ENCODE data around the gene PRKG1. TPM values are rescaled to one million over a fixed set of nuclear protein-coding genes. Genes with fewer than 3 reads are reported as not detected.

Gene PRKG1
- total RNA-seq, 1 experiment from 2014 or later: 10.4 TPM

DNA sequence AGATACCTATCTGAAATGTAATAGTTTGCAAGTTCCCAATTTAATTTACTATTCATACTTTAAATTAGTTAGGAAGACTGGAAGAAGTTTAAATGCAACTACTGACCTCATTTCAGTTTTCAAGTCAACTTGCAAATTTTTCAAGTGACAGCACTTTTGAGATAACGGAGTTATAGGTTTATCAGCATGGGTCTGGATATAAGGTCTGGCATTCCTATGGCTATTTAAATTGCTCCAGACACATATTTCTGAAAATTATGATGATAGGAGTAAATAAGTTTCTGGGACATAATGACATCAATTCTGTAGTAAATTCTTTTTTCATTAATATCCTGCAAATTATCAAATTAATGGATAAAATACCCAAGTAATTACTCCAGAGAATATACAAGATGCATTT, 251.9 kb downstream of the PRKG1 start:
- Histone ChIP-seq H3K79me1 (ENCODE audit: insufficient read depth, low read depth, low read length, poor library complexity, severe bottlenecking) (no peaks in the 10 kb centered on the region), H3K9ac (ENCODE audit: extremely low read depth, insufficient read length, low read length) (no peak overlapping the region), H3K4me2 (ENCODE audit: insufficient read depth, insufficient read length, low read length) (no peak overlapping the region), H3K9me3 (ENCODE audit: control insufficient read depth, low read depth, low read length) (no peaks in the 10 kb centered on the region), H2AFZ (ENCODE audit: low read length) (no peak overlapping the region), H3K56ac (ENCODE audit: insufficient read length, low read depth, low read length) (no peak overlapping the region), H4K91ac (ENCODE audit: insufficient read length, low read depth, low read length) (no peak overlapping the region), H3K18ac (ENCODE audit: insufficient read length, low read depth, low read length) (no peak overlapping the region), H3K23ac (ENCODE audit: insufficient read length, low read depth, low read length) (no peak overlapping the region), H3K14ac (ENCODE audit: insufficient read depth, low read length) (no peak overlapping the region), H2BK120ac (ENCODE audit: low read depth, low read length, poor library complexity, severe bottlenecking) (no peak overlapping the region), H2BK20ac (ENCODE audit: low read depth, low read length, poor library complexity, severe bottlenecking) (no peak overlapping the region), H3K27me3 (ENCODE audit: insufficient read depth, low read length) (no peaks in the 10 kb centered on the region), H3K27ac (ENCODE audit: insufficient read length, low read depth, low read length) (no peak overlapping the region), H3K4ac (ENCODE audit: low read depth, low read length) (no peak overlapping the region), H2BK12ac (ENCODE audit: insufficient read length, low read depth, low read length) (no peak overlapping the region), H3K23me2 (ENCODE audit: insufficient read length, low read depth, low read length, poor library complexity, severe bottlenecking) (no peaks in the 10 kb centered on the region), H2AK5ac (ENCODE audit: insufficient read length, low read length) (no peak overlapping the region), H3T11ph (ENCODE audit: low read length) (no peak overlapping the region), H4K8ac (replicated peaks; ENCODE audit: insufficient read length, low read depth, low read length) (no peak overlapping the region), H2BK15ac (ENCODE audit: low read depth, low read length) (no peak overlapping the region), H3K4me1 (ENCODE audit: insufficient read depth, low read length) (no peaks in the 10 kb centered on the region), H2BK5ac (ENCODE audit: insufficient read length, low read length) (no peak overlapping the region), H4K20me1 (ENCODE audit: control insufficient read depth, insufficient read depth, insufficient read length) (no peaks in the 10 kb centered on the region), H3K79me2 (ENCODE audit: insufficient read depth, low read length) (no peaks in the 10 kb centered on the region), H4K5ac (ENCODE audit: insufficient read length, low read depth, low read length) (no peak overlapping the region)
- Mint-ChIP-seq H3K36me3 (ENCODE audit: insufficient read depth in 1 of 3, low read depth in 3 of 3) (peaks cover 0 to 2% (median 0%) of the 10 kb centered on the region in 3 experiments; a peak in 3 of 7 replicates), H3K27ac (no peak overlapping the region), H3K9me3 (no peaks in the 10 kb centered on the region), H3K4me3 (no peak overlapping the region), H3K27me3 (ENCODE audit: low read depth) (no peaks in the 10 kb centered on the region), H3K4me1 (peaks cover 4% of the 10 kb centered on the region in 2 experiments; a peak in 3 of 4 replicates)
- no peak for DNase-seq
- TF ChIP-seq, protein P1, sequence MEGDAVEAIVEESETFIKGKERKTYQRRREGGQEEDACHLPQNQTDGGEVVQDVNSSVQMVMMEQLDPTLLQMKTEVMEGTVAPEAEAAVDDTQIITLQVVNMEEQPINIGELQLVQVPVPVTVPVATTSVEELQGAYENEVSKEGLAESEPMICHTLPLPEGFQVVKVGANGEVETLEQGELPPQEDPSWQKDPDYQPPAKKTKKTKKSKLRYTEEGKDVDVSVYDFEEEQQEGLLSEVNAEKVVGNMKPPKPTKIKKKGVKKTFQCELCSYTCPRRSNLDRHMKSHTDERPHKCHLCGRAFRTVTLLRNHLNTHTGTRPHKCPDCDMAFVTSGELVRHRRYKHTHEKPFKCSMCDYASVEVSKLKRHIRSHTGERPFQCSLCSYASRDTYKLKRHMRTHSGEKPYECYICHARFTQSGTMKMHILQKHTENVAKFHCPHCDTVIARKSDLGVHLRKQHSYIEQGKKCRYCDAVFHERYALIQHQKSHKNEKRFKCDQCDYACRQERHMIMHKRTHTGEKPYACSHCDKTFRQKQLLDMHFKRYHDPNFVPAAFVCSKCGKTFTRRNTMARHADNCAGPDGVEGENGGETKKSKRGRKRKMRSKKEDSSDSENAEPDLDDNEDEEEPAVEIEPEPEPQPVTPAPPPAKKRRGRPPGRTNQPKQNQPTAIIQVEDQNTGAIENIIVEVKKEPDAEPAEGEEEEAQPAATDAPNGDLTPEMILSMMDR (conservative IDR thresholded peaks at IDR 0.05): no peak
- WGBS (ENCODE audit: extremely low coverage, insufficient read length, low lambda C conversion rate): no CpG with 5 or more reads among the region's 1 CpG

Data from H9 (cell line).